ENCODE results near the gene RNF223. TPM values are rescaled to one million over a fixed set of nuclear protein-coding genes. Genes with fewer than 3 reads are reported as not detected.
"Not testable (repeated sequence)": the region's sequence is repeated elsewhere in the genome, so short reads cannot be mapped to it uniquely, and the experiment has no call there.

RNF223 gene
- total RNA-seq, 1 experiment from 2014 or later: 5.0 TPM

DNA sequence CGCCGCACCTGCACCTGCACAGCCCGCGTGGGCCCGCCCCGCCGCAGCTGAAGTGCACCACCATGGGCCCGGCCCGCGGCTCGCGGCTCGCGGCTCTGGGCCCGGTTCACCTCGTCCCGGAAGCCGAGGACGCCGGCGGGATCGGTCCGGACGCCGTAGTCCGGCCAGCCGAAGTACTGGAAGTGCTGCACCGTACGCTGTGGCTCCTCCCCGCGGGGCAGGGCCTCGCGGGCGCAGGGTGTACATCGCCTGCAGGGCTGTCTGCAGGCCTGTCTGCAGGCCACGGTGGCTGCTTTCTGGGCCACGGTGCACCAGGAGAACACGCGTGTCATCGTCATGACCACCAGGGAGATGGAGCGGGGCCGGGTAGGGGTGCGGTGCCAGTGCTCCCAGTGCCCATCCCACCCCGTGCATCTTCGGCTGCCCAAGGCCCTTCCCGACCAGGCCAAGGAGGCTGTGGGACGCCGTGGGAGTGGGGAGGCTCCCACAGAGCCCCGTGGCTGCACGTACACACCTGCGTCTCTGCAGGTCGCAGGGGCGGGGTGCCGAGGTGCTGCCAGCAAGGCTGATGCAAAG, 6.7 kb downstream of the RNF223 start:
- H3K9me3 Mint-ChIP-seq (ENCODE audit: low read depth, unreplicated experiment): no peaks in the 10 kb centered on the region
- DNase-seq: no peak
- peak overlapping the region; percentile 85 for H3K4me3 Mint-ChIP-seq (ENCODE audit: low read depth, unreplicated experiment)
- no TSS peak for BruUV-seq (replicated peaks)
- H3K27ac Mint-ChIP-seq (ENCODE audit: unreplicated experiment): no peak overlapping the region
- intact Hi-C loops (cut with micrococcal nuclease; ENCODE audit: unreplicated experiment): no loop called here
- TF ChIP-seq CTCF (IDR thresholded peaks at IDR 0.05; ENCODE audit: unreplicated experiment): no peak
- CTCF ChIA-PET: no interaction called here
- H3K27me3 Mint-ChIP-seq (ENCODE audit: unreplicated experiment): no peaks in the 10 kb centered on the region
- no peaks in the 10 kb centered on the region for H3K4me1 Mint-ChIP-seq (ENCODE audit: low read depth, unreplicated experiment)
- H3K36me3 Mint-ChIP-seq (ENCODE audit: insufficient read depth, unreplicated experiment): peaks cover 82% of the 10 kb centered on the region

DNA sequence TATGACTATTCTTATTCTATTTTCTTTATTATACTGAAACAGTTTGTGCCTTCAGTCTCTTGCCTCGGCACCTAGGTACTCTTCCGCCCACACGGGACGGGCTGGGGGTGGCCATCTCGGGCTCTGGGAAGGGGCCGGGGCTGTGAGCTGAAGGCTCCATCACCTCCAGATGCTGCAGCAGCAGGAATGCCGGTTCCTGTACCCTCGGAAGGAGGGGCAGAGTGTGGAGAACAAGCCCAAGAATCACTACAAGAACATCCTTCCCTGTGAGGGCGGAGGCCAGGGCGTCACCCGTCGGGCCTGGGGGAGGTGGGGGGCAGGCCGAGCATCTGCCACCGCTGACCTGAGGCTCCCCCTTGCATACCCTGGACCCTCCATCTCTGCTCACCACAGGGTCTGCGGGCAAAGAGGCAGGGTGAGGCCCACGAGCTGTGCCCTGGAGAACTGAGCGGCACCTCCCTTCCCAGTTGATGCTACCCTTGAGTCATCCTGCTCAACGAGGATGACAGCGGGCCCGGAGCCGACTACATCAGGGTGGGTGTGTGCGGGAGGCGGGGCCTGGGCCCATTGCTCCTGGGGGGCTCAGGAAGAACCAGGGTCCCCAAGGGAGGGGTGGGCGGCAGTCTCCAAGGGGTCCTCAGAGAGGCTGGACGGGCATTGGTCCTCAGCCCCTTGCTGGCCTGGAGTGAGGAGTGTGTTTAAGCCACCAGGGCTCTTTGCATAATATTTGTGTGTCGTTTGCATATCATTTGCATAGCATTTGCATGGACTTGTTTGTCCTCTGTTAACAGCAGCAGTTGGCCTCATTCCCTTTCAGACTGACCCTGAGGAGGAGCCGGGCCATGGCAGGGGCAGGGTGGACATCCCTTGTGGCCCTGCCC, 7.5 kb downstream of the RNF223 start:
- Mint-ChIP-seq H3K4me3 (ENCODE audit: low read depth, unreplicated experiment) (no peak overlapping the region), H3K27ac (ENCODE audit: unreplicated experiment) (no peak overlapping the region), H3K36me3 (ENCODE audit: insufficient read depth, unreplicated experiment) (peaks cover 80% of the 10 kb centered on the region), H3K27me3 (ENCODE audit: unreplicated experiment) (no peaks in the 10 kb centered on the region), H3K4me1 (ENCODE audit: low read depth, unreplicated experiment) (no peaks in the 10 kb centered on the region), H3K9me3 (ENCODE audit: low read depth, unreplicated experiment) (no peaks in the 10 kb centered on the region)
- intact Hi-C loops (cut with micrococcal nuclease; ENCODE audit: unreplicated experiment): no loop called here
- TSS peak; percentile 5 for BruUV-seq (replicated peaks)
- no peak for DNase-seq
- CTCF ChIA-PET: no interaction called here
- no peak for TF ChIP-seq CTCF (IDR thresholded peaks at IDR 0.05; ENCODE audit: unreplicated experiment)

GRCh38 chr1:1065940-1066304, 8.2 kb downstream of the RNF223 start:
- BruUV-seq (replicated peaks); H3K4me3 Mint-ChIP-seq (ENCODE audit: low read depth, unreplicated experiment); H3K9me3 Mint-ChIP-seq (ENCODE audit: low read depth, unreplicated experiment); intact Hi-C loops (cut with micrococcal nuclease; ENCODE audit: unreplicated experiment); H3K4me1 Mint-ChIP-seq (ENCODE audit: low read depth, unreplicated experiment); DNase-seq; H3K27me3 Mint-ChIP-seq (ENCODE audit: unreplicated experiment); CTCF ChIA-PET: not testable (repeated sequence)
- H3K27ac Mint-ChIP-seq (ENCODE audit: unreplicated experiment): peak overlapping the region; percentile 18
- peaks cover 80% of the 10 kb centered on the region for H3K36me3 Mint-ChIP-seq (ENCODE audit: insufficient read depth, unreplicated experiment)

DNA sequence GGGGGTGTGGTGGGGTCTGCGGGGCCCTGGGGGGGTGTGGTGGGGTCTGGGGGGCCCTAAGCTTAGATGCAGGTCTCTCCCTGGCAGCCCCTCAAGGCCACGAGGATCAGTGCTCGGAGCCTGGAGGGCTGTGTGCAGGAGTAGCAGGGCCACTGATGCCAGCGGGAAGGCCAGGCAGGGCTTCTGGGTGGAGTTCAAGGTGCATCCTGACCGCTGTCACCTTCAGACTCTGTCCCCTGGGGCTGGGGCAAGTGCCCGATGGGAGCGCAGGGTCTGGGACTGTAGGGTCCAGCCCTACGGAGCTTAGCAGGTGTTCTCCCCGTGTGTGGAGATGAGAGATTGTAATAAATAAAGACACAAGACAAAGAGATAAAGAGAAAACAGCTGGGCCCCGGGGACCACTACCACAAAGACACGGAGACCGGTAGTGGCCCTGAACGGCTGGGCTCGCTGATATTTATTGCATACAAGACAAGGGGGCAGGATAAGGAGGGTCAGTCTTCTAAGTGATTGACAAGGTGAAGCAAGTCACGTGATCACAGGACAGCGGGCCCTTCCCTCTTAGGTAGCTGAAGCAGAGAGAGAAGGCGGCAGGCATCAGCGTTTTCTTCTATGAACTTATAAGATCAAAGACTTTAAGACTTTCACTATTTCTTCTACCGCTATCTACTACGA, 8.7 kb downstream of the RNF223 start:
- H3K27ac Mint-ChIP-seq (ENCODE audit: unreplicated experiment): peak overlapping the region; percentile 18
- no peak for DNase-seq
- no peak for TF ChIP-seq CTCF (IDR thresholded peaks at IDR 0.05; ENCODE audit: unreplicated experiment)
- H3K4me1 Mint-ChIP-seq (ENCODE audit: low read depth, unreplicated experiment): no peaks in the 10 kb centered on the region
- intact Hi-C loops (cut with micrococcal nuclease; ENCODE audit: unreplicated experiment): no loop called here
- peaks cover 78% of the 10 kb centered on the region for H3K36me3 Mint-ChIP-seq (ENCODE audit: insufficient read depth, unreplicated experiment)
- no peaks in the 10 kb centered on the region for H3K9me3 Mint-ChIP-seq (ENCODE audit: low read depth, unreplicated experiment)
- no TSS peak for BruUV-seq (replicated peaks)
- CTCF ChIA-PET: interaction anchor here (1.6 kb wide), 1 partner anchor 59 kb away, joined by 3 read pairs; no protein-coding TSS in a partner anchor
- no peaks in the 10 kb centered on the region for H3K27me3 Mint-ChIP-seq (ENCODE audit: unreplicated experiment)
- H3K4me3 Mint-ChIP-seq (ENCODE audit: low read depth, unreplicated experiment): no peak overlapping the region

All from Calu3 (cell line).